WTC11 (cell line): ENCODE measurements around the gene ALOX12. TPM values are rescaled to one million over a fixed set of nuclear protein-coding genes. Genes with fewer than 3 reads are reported as not detected.

ENCODE experiments used
- ATAC-seq: fragments of 200-7000 bp; cut with Tn5 transposase; 2 replicates; pipeline ENCODE4 v1.10.0; 2021; ENCODE audit warnings: mild to moderate bottlenecking, moderate library complexity
- CTCF ChIA-PET: fragments of 300-600 bp; sonication (Branson Sonifier 250); formaldehyde crosslinking; loops from one replicate; lab custom pipeline; 2021; ENCODE audit warnings: antibody characterized with exemption; lab: Charles Lee
- POLR2A ChIA-PET: fragments of 350-600 bp; sonication (Branson Sonifier 250); formaldehyde crosslinking; loops from one replicate; lab custom pipeline; 2021; ENCODE audit warnings: antibody characterized with exemption; lab: Charles Lee
- DNase-seq: peaks from one replicate; pipeline ENCODE4 v3.0.0; 2021; ENCODE audit warnings: low spot score
- H3K27ac Mint-ChIP-seq: 2 replicates; pipeline ENCODE4 v1.8.0; 2021; ENCODE audit warnings: mixed read lengths
- H3K27me3 Mint-ChIP-seq: 2 replicates; pipeline ENCODE4 v1.8.0; 2021; ENCODE audit warnings: low read depth, mild to moderate bottlenecking, moderate library complexity, mixed read lengths
- H3K36me3 Mint-ChIP-seq: 2 replicates; pipeline ENCODE4 v1.8.0; 2021; ENCODE audit warnings: mixed read lengths
- H3K4me1 Mint-ChIP-seq: 2 replicates; pipeline ENCODE4 v1.8.0; 2022; ENCODE audit warnings: mixed read lengths
- H3K4me3 Mint-ChIP-seq: 2 replicates; pipeline ENCODE4 v1.8.0; 2021; ENCODE audit warnings: mild to moderate bottlenecking, moderate library complexity, mixed read lengths
- H3K9me3 Mint-ChIP-seq: 2 replicates; pipeline ENCODE4 v1.8.0; 2021; ENCODE audit warnings: mixed read lengths
- E2F1 ChIP-seq: sonication (generic); formaldehyde crosslinking; IDR thresholded peaks from 2 replicates; pipeline ENCODE4 v1.8.0; 2022; ENCODE audit warnings: mild to moderate bottlenecking, missing genetic modification reagents
- ELF4 ChIP-seq: sonication (generic); formaldehyde crosslinking; IDR thresholded peaks from 2 replicates; pipeline ENCODE4 v1.8.1; 2022; ENCODE audit warnings: low read depth, mild to moderate bottlenecking, moderate library complexity, missing genetic modification reagents
- ERG ChIP-seq: fragments of 250-450 bp; sonication (Bioruptor Pico); IDR thresholded peaks from 2 replicates; pipeline ENCODE4 v1.8.0; 2021; ENCODE audit warnings: mild to moderate bottlenecking
- ESRRA ChIP-seq: sonication (generic); formaldehyde crosslinking; IDR thresholded peaks from 2 replicates; pipeline ENCODE4 v1.8.1; 2022; ENCODE audit warnings: mild to moderate bottlenecking, missing genetic modification reagents, borderline replicate concordance
- FOXK1 ChIP-seq: sonication (generic); formaldehyde crosslinking; IDR thresholded peaks from 2 replicates; pipeline ENCODE4 v1.8.0; 2022; ENCODE audit warnings: mild to moderate bottlenecking, moderate library complexity, missing genetic modification reagents
- GABPB1 ChIP-seq: sonication (generic); formaldehyde crosslinking; IDR thresholded peaks from 2 replicates; pipeline ENCODE4 v1.8.1; 2023; ENCODE audit warnings: mild to moderate bottlenecking, missing genetic modification reagents
- GTF2I ChIP-seq: fragments of 250-450 bp; sonication (Bioruptor Pico); conservative IDR thresholded peaks from 2 replicates; pipeline ENCODE4 v1.4.0; 2021; ENCODE audit warnings: mild to moderate bottlenecking
- HMGXB4 ChIP-seq: sonication (generic); formaldehyde crosslinking; IDR thresholded peaks from 2 replicates; pipeline ENCODE4 v1.8.1; 2023; ENCODE audit warnings: mild to moderate bottlenecking, moderate library complexity, missing genetic modification reagents
- JUN ChIP-seq: sonication (generic); formaldehyde crosslinking; IDR thresholded peaks from 2 replicates; pipeline ENCODE4 v1.8.0; 2023; ENCODE audit warnings: mild to moderate bottlenecking, missing genetic modification reagents
- NFYB ChIP-seq: sonication (generic); formaldehyde crosslinking; conservative IDR thresholded peaks from 2 replicates; pipeline ENCODE4 v1.8.0; 2022; ENCODE audit warnings: low read depth, missing genetic modification reagents
- NR3C1 ChIP-seq: sonication (generic); formaldehyde crosslinking; conservative IDR thresholded peaks from 2 replicates; pipeline ENCODE4 v1.8.1; 2023; ENCODE audit warnings: low read depth, mild to moderate bottlenecking, missing genetic modification reagents
- SMAD4 ChIP-seq: sonication (generic); formaldehyde crosslinking; IDR thresholded peaks from 2 replicates; pipeline ENCODE4 v1.8.0; 2022; ENCODE audit warnings: mild to moderate bottlenecking, missing genetic modification reagents
- SOX15 ChIP-seq: fragments of 250-450 bp; sonication (Bioruptor Pico); IDR thresholded peaks from 2 replicates; pipeline ENCODE4 v1.9.0; 2021; ENCODE audit warnings: mild to moderate bottlenecking
- TCF7 ChIP-seq: sonication (generic); formaldehyde crosslinking; IDR thresholded peaks from 2 replicates; pipeline ENCODE4 v1.8.0; 2022; ENCODE audit warnings: mild to moderate bottlenecking, low read depth, missing genetic modification reagents, moderate library complexity
- TP53 ChIP-seq: sonication (generic); formaldehyde crosslinking; IDR thresholded peaks from 2 replicates; pipeline ENCODE4 v1.8.1; 2023; ENCODE audit warnings: mild to moderate bottlenecking, missing genetic modification reagents
- ZNF423 ChIP-seq: fragments of 250-450 bp; sonication (Bioruptor Pico); IDR thresholded peaks from 2 replicates; pipeline ENCODE4 v2.1.2; 2022; ENCODE audit warnings: mild to moderate bottlenecking, moderate library complexity
- ZNF671 ChIP-seq: fragments of 250-450 bp; sonication (Bioruptor Pico); IDR thresholded peaks from 2 replicates; pipeline ENCODE4 v1.8.0; 2021; ENCODE audit warnings: mild to moderate bottlenecking
- ZSCAN18 ChIP-seq: fragments of 250-450 bp; sonication (Bioruptor Pico); IDR thresholded peaks from 2 replicates; pipeline ENCODE4 v2.1.2; 2022; ENCODE audit warnings: mild to moderate bottlenecking, moderate library complexity
- total RNA-seq: library from RNA; stranded (reverse); gene quantifications from 3 replicates; pipeline ENCODE4 v1.2.3, GENCODE V29; 2021
- TF ChIP-seq, protein P1 (sequence below): sonication (generic); formaldehyde crosslinking; IDR thresholded peaks from 2 replicates; pipeline ENCODE4 v1.8.0; 2022; ENCODE audit warnings: mild to moderate bottlenecking, missing genetic modification reagents
- TF ChIP-seq, protein P2 (sequence below): sonication (generic); formaldehyde crosslinking; IDR thresholded peaks from 2 replicates; pipeline ENCODE4 v1.8.1; 2022; ENCODE audit warnings: mild to moderate bottlenecking, missing genetic modification reagents, moderate library complexity, borderline replicate concordance

ALOX12 gene
- total RNA-seq, 1 experiment from 2014 or later: 1.9 TPM

DNA sequence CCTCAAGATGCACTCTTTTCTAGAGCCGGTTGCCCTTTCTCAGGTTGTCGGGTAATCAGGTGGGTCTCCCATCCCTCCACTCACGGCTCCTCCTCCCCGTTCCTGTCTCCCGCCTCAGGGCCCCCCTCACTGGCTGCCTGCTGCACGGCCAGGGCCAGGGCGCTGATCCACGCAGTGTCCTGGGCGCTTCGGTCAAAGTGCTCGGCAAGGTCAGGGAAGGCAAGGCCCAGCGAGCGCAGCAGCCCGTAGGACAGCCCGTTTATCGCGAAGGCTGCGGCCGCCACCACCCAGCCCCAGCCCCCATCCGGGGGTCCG, 47.3 kb downstream of the ALOX12 start (continued):
- TF ChIP-seq NFYB (CRISPR knock-in tag) (no peak), ZSCAN18 (no peak), TCF7 (CRISPR knock-in tag) (no peak), ELF4 (CRISPR knock-in tag) (no peak), GTF2I (CRISPR knock-in tag) (no peak), E2F1 (CRISPR knock-in tag) (no peak), SMAD4 (no peak), SOX15 (CRISPR knock-in tag) (no peak), JUN (CRISPR knock-in tag) (no peak), NR3C1 (CRISPR knock-in tag) (no peak), ZNF671 (CRISPR knock-in tag) (no peak), GABPB1 (CRISPR knock-in tag) (no peak), ESRRA (peak; percentile 38; the same call in 1 of the 2 replicates), ERG (CRISPR knock-in tag) (no peak)
- TF ChIP-seq, protein P1, sequence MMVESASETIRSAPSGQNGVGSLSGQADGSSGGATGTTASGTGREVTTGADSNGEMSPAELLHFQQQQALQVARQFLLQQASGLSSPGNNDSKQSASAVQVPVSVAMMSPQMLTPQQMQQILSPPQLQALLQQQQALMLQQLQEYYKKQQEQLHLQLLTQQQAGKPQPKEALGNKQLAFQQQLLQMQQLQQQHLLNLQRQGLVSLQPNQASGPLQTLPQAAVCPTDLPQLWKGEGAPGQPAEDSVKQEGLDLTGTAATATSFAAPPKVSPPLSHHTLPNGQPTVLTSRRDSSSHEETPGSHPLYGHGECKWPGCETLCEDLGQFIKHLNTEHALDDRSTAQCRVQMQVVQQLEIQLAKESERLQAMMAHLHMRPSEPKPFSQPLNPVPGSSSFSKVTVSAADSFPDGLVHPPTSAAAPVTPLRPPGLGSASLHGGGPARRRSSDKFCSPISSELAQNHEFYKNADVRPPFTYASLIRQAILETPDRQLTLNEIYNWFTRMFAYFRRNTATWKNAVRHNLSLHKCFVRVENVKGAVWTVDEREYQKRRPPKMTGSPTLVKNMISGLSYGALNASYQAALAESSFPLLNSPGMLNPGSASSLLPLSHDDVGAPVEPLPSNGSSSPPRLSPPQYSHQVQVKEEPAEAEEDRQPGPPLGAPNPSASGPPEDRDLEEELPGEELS (CRISPR knock-in tag): no peak

DNA sequence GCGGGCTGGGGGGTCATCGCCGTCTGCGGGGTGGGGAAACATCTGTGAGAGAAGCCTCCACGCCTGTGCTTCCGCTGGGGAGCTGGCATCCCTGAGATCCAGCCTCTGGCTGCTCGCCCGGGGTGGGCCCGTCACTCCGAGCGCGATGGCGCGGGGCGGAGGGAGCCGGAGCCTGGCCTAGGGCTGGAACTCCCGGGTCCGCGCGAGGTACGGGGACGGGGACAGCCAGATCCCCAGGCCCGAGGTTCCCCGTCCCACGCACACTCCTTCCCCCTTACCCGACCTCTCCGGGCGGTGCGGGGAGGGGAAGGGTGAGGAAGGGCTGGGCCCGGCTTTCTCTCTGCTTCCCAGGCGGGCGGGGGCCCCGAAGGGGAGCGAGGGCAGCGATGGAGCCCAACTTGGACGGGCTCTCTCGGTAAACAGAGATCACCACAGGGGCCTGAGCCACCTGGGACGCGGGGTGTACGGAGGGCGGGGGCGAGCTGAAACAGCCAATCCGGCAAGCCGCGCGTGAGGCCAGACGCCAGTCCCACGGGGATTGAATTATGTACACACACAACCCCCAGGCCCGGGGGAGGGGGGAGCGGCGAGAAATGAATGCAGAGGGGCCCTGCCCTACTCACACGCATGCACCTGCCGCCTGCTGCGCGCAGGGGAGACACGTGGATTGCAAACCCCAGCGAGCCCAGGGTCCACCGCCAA, 47.8 kb downstream of the ALOX12 start, which contains the start of gene SLC16A11:
Gene SLC16A11 (minus strand): TSS at position 596 of the 702 bp plus-strand sequence. CDS start 579 bp downstream, at position 17.
- CTCF ChIA-PET: interaction anchor here (0.8 to 3.9 kb wide), 7 partner anchors 8 to 134 kb away, joined by 3 to 104 read pairs (median 6); no protein-coding TSS in a partner anchor
- H3K27ac Mint-ChIP-seq: no peak within 1 kb of the TSS
- ATAC-seq (peak; percentile 16), DNase-seq (peak; percentile 41)
- TF ChIP-seq HMGXB4 (CRISPR knock-in tag) (peak; percentile 62), FOXK1 (CRISPR knock-in tag) (peak; percentile 12; the same call in 1 of the 2 replicates), TP53 (no peak), ELF4 (CRISPR knock-in tag) (no peak), ZNF423 (peak; percentile 78)
- TF ChIP-seq, protein P1 (CRISPR knock-in tag): 0 out of 2 replicates have a peak, but pooled peaks have one; percentile 10
- TF ChIP-seq, protein P2, sequence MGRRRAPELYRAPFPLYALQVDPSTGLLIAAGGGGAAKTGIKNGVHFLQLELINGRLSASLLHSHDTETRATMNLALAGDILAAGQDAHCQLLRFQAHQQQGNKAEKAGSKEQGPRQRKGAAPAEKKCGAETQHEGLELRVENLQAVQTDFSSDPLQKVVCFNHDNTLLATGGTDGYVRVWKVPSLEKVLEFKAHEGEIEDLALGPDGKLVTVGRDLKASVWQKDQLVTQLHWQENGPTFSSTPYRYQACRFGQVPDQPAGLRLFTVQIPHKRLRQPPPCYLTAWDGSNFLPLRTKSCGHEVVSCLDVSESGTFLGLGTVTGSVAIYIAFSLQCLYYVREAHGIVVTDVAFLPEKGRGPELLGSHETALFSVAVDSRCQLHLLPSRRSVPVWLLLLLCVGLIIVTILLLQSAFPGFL: no peak
- POLR2A ChIA-PET: no interaction called here
- no peaks in the 10 kb centered on the region for H3K9me3 Mint-ChIP-seq
- H3K27me3 Mint-ChIP-seq: peaks cover 57% of the 10 kb centered on the region
- no peaks in the 10 kb centered on the region for H3K36me3 Mint-ChIP-seq
- peak within 1 kb of the TSS; percentile 66 for H3K4me3 Mint-ChIP-seq
- peaks cover 21% of the 10 kb centered on the region for H3K4me1 Mint-ChIP-seq
